GM23338 (cell line): ENCODE results near the gene GGT6.
"Not testable (repeated sequence)": the region's sequence is repeated elsewhere in the genome, so short reads cannot be mapped to it uniquely, and the experiment has no call there.

ENCODE experiments used
- EZH2 ChIP-seq: fragments of 200-600 bp; sonication (generic); IDR thresholded peaks from one replicate; pipeline ENCODE4 v1.8.0; 2017; ENCODE audit warnings: antibody characterized with exemption, mild to moderate bottlenecking, low read depth; ENCODE audit not compliant: unreplicated experiment
- EZH2phosphoT487 ChIP-seq: fragments of 200-600 bp; sonication (generic); IDR thresholded peaks from one replicate; pipeline ENCODE4 v1.8.1; 2018; ENCODE audit warnings: antibody characterized with exemption; ENCODE audit not compliant: unreplicated experiment
- NANOG ChIP-seq: IDR thresholded peaks from 2 replicates; pipeline ENCODE4 v1.6.1; 2016; ENCODE audit warnings: antibody characterized with exemption, borderline replicate concordance
- TF ChIP-seq, protein P1 (sequence below), 2 experiments: fragments of 200-600 bp in 1 of 2; sonication (generic) in 1 of 2; conservative IDR thresholded peaks; 2 replicates each; pipeline versions ENCODE4 v1.5.1 to v1.6.1; 2016 to 2017; ENCODE audit warnings: antibody characterized with exemption in 2 of 2, low read depth in 2 of 2, mild to moderate bottlenecking in 2 of 2, moderate library complexity in 1 of 2
- TF ChIP-seq, protein P2 (sequence below): IDR thresholded peaks from one replicate; pipeline ENCODE4 v1.6.1; 2018; ENCODE audit warnings: antibody characterized with exemption; ENCODE audit not compliant: unreplicated experiment

DNA sequence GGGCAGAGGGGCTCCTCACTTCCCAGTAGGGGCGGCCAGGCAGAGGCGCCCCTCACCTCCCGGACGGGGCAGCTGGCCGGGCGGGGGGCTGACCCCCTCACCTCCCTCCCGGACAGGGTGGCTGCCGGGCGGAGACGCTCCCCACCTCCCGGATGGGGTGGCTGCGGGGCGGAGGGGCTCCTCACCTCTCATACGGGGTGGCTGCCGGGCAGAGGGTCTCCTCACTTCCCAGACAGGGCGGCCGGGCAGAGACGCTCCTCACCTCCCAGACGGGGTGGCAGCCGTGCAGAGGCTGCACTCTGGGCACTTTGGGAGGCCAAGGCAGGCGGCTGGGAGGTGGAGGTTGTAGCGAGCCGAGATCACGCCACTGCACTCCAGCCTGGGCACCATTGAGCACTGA is 18.0 kb upstream of the GGT6 start:
- not testable (repeated sequence) for TF ChIP-seq EZH2, EZH2phosphoT487, NANOG
- TF ChIP-seq, protein P1, sequence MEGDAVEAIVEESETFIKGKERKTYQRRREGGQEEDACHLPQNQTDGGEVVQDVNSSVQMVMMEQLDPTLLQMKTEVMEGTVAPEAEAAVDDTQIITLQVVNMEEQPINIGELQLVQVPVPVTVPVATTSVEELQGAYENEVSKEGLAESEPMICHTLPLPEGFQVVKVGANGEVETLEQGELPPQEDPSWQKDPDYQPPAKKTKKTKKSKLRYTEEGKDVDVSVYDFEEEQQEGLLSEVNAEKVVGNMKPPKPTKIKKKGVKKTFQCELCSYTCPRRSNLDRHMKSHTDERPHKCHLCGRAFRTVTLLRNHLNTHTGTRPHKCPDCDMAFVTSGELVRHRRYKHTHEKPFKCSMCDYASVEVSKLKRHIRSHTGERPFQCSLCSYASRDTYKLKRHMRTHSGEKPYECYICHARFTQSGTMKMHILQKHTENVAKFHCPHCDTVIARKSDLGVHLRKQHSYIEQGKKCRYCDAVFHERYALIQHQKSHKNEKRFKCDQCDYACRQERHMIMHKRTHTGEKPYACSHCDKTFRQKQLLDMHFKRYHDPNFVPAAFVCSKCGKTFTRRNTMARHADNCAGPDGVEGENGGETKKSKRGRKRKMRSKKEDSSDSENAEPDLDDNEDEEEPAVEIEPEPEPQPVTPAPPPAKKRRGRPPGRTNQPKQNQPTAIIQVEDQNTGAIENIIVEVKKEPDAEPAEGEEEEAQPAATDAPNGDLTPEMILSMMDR (conservative IDR thresholded peaks at IDR 0.05; ENCODE audit: low read depth in 2 of 2), result not testable (repeated sequence)
- TF ChIP-seq, protein P2, sequence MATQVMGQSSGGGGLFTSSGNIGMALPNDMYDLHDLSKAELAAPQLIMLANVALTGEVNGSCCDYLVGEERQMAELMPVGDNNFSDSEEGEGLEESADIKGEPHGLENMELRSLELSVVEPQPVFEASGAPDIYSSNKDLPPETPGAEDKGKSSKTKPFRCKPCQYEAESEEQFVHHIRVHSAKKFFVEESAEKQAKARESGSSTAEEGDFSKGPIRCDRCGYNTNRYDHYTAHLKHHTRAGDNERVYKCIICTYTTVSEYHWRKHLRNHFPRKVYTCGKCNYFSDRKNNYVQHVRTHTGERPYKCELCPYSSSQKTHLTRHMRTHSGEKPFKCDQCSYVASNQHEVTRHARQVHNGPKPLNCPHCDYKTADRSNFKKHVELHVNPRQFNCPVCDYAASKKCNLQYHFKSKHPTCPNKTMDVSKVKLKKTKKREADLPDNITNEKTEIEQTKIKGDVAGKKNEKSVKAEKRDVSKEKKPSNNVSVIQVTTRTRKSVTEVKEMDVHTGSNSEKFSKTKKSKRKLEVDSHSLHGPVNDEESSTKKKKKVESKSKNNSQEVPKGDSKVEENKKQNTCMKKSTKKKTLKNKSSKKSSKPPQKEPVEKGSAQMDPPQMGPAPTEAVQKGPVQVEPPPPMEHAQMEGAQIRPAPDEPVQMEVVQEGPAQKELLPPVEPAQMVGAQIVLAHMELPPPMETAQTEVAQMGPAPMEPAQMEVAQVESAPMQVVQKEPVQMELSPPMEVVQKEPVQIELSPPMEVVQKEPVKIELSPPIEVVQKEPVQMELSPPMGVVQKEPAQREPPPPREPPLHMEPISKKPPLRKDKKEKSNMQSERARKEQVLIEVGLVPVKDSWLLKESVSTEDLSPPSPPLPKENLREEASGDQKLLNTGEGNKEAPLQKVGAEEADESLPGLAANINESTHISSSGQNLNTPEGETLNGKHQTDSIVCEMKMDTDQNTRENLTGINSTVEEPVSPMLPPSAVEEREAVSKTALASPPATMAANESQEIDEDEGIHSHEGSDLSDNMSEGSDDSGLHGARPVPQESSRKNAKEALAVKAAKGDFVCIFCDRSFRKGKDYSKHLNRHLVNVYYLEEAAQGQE, result not testable (repeated sequence)
